ENCODE measurements around the gene MRPS25.

MRPS25 gene

DNA sequence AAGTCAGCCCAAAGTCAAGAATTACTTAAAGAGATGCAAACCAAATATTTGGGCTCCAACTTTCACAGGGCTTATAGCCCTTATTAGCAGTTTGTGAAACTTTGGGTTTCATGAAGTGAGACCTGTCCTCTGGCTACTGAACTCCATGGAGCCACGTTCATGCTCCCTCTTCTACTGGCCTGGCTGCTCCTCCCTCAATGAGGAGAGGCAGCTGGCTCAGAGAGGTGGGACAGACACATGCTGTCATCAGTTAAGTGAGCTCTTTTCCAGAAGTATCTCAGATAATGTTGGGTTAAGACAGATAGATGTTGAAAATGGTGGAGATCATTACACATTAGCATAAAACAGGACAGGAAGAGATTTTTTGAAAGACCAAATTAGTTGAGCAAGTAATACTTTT, 19.4 kb downstream of the MRPS25 start:
- H3K4me3 ChIP-seq (ENCODE audit: low read depth, low read length), result no peak overlapping the region
- TF ChIP-seq, protein P1, sequence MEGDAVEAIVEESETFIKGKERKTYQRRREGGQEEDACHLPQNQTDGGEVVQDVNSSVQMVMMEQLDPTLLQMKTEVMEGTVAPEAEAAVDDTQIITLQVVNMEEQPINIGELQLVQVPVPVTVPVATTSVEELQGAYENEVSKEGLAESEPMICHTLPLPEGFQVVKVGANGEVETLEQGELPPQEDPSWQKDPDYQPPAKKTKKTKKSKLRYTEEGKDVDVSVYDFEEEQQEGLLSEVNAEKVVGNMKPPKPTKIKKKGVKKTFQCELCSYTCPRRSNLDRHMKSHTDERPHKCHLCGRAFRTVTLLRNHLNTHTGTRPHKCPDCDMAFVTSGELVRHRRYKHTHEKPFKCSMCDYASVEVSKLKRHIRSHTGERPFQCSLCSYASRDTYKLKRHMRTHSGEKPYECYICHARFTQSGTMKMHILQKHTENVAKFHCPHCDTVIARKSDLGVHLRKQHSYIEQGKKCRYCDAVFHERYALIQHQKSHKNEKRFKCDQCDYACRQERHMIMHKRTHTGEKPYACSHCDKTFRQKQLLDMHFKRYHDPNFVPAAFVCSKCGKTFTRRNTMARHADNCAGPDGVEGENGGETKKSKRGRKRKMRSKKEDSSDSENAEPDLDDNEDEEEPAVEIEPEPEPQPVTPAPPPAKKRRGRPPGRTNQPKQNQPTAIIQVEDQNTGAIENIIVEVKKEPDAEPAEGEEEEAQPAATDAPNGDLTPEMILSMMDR (IDR thresholded peaks at IDR 0.05; ENCODE audit: low read depth, low read length, missing control alignments), result no peak
- DNase-seq (ENCODE audit: low read depth), result no peak

DNA sequence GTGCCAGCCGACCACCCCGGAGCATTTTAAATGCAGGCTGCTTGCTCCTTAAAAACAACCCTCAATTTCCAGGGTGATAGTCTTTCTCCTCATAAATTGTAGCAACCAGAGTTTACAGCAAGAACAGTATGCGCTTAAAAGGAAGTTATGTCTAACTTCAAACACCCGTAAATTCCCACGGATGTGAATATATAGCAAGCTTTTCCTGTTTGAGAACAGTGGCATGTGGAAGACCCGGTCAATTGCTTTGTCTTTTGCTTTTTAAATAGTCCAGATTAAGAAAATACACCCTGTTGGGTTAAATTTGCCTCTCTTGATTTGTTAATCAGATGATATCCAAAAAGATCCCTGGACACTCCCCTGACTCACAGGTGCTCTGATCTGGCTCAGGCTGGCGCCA, 20.8 kb downstream of the MRPS25 start:
- TF ChIP-seq, protein P1 (IDR thresholded peaks at IDR 0.05; ENCODE audit: low read depth, low read length, missing control alignments), result no peak
- DNase-seq (ENCODE audit: low read depth), result no peak
- no peak overlapping the region for H3K4me3 ChIP-seq (ENCODE audit: low read depth, low read length)

DNA sequence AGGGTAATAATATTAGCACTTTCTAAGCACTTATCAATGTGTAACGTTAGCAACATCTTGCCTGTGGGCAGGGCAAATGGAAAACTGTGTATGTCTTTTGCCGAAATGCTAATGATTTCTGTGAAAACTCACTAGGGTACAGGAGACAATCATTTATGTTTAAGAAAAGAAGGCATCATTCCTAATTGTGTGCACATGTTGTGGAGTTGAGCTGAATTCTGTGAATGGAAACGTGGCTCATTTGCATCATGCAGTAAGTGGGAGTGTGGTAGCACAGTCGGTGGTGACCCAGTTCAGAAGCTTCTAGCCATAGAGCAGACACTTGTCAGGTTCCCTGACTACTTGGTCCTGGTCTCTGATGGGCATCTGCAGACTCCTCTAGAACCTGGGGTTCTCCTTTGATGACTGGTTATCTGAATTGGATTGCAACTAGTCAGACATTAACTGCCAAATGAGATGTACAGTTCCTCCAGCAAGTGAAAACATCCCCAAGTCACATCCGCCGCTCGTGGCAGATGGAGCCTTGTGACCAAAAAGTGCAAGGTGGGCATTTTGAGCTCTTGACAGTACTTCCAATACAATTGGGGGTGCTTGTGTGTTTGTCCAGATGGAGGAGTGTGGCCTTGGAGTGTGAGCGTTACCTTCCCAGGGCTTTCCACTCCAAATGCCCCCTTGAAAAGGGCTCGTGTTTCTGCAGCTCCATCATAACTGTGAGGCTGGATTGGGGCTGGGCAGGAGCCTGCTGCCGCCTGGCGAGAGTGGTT, 21.5 kb downstream of the MRPS25 start:
- H3K4me3 ChIP-seq (ENCODE audit: low read depth, low read length), result no peak overlapping the region
- DNase-seq (ENCODE audit: low read depth), result no peak
- TF ChIP-seq, protein P1 (IDR thresholded peaks at IDR 0.05; ENCODE audit: low read depth, low read length, missing control alignments), result no peak

DNA sequence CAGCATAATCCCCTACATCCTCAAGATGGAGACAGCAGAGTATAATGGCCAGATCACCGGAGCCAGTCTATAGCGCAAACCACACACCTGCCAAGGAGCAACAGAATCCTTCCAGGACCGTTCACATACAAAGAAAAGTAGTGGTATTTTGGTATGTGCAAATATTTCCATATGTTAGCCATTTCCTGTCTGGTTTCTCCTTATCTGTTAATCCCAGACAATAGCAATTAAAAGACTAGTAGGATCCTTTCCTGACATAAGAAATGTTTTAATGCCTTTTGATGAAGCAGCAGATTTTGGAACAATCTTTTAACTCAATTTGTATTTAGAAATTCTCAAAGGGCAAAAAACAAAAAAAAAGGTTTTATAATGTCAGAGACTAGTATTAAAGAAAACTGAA, 22.2 kb downstream of the MRPS25 start:
- no peak for DNase-seq (ENCODE audit: low read depth)
- no peak overlapping the region for H3K4me3 ChIP-seq (ENCODE audit: low read depth, low read length)
- TF ChIP-seq, protein P1 (IDR thresholded peaks at IDR 0.05; ENCODE audit: low read depth, low read length, missing control alignments), result no peak

DNA sequence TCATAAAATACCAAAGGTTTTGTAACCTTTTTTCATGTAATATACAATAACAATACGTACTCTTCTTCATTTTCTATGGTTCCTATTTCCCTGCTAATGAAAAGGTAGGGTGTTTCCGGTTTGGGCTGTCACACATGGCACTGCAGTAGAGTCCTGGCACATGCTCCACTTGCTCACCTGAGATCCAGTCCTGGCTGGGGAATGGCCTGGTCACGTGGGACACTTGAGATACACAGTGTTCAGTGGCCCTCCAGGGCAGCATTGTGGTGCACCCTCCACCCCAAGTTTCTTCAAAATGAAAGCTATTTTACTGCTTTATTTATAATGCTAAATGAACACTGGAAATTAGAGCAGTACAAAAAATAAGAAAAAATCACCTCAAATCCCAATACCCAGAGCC, 23.2 kb downstream of the MRPS25 start:
- H3K4me3 ChIP-seq (ENCODE audit: low read depth, low read length), result no peak overlapping the region
- DNase-seq (ENCODE audit: low read depth), result no peak
- TF ChIP-seq, protein P1 (IDR thresholded peaks at IDR 0.05; ENCODE audit: low read depth, low read length, missing control alignments), result no peak

DNA sequence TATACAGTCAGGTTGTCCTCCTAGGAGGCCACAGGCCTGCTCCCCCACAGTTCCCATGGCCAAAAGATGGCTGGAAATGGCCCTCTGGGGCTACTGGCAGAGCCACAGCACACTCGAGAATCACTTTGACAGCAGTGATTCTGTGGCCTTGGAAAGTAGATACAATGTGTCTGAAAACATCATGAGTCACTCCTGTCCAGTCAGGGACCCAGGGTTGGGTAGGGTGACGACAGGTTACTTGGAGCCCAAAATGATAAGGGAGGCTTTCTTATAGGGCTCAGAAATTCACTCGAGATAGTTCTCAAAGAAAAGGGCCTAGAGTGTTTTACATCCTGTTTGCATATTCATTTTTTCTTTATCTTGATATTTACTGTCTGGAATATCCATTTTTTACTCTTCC, 24.3 kb downstream of the MRPS25 start:
- TF ChIP-seq, protein P1 (IDR thresholded peaks at IDR 0.05; ENCODE audit: low read depth, low read length, missing control alignments), result no peak

DNA sequence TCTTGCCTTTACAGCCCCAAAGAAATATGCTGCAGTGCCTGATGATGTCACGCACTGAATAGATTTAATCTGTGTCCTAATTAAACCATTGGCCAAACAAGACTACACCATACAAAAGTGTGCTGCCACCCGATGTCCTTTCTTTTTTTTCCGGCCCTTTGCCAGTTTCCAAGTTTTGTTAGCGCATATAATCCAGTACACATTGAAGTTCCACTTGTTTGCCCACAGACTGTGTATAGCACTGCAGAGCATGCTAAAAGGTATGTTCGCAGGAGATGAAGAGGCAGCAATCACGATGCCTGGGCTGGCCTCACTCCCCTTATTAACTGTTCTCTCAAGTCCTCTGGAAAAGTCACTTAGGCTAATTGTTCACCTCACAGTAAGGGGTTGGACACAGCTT, 26.8 kb downstream of the MRPS25 start:
- no peak for DNase-seq (ENCODE audit: low read depth)
- TF ChIP-seq, protein P1 (IDR thresholded peaks at IDR 0.05; ENCODE audit: low read depth, low read length, missing control alignments), result no peak
- no peak overlapping the region for H3K4me3 ChIP-seq (ENCODE audit: low read depth, low read length)

More for the DNA sequence above, 24.3 kb downstream of the MRPS25 start:
- no peak for DNase-seq (ENCODE audit: low read depth)
- no peak overlapping the region for H3K4me3 ChIP-seq (ENCODE audit: low read depth, low read length)
